HG03097 (cell line): Measurements from ENCODE around the gene FAM120A.
A peak's percentile ranks its signal among the peaks of the same experiment; 100 is the strongest.

ENCODE experiments used
- ATAC-seq: cut with Tn5 transposase; IDR thresholded peaks from one replicate; pipeline ENCODE4 v1.9.1; 2021; ENCODE audit not compliant: unreplicated experiment, low FRiP score

FAM120A gene

DNA sequence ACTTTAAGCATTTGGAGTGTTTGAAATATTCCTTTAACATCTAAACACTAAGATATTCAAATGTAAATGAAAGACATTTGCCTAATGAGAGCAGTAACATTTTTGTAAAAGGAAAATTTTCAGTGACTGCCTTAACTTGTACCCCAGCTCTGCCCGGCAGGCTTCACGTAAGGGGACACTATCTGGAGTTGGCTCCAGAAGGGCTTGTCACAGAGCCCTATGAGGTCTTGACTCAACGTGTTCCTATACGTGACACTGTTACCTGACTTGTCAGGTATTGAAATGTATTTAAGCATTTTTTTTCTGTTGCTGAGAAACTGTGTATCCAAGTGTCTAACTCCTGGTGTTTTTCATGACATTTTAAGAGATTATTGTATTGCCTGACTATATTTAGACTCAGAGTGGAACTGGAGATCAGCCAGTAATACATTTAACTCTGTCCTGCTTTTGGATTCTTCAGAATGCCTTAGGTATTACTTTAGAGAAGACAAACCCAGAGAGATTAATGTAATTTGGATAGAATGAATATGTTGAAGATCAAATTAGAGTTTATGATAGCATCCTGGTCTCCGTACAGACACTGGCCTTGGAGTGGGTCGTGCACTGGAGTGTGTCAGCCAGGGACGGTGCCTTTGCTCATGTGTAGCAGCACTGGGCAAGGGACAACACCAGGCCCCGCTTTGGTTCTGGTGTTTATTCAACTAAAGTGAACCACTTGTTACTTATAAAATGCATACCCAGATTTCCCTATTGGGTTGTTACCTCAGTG lies 90.3 kb downstream of the FAM120A start:
- no peak for ATAC-seq

DNA sequence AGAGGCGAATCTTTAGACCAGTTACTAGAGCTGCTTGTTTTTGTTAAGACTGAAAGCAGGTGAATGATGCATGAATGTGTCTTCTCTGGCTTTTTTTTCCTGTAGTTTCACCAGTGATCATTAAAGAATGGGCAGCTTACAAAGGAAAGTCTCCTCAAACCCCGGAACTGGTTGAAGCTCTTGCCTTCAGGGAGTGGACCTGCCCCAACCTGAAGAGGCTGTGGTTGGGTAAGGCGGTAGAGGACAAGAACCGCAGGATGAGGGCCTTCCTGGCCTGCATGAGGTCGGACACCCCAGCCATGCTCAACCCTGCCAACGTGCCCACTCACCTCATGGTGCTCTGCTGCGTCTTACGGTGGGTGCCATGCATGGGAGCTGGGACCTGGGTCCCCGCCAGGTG lies 91.6 kb downstream of the FAM120A start:
- no peak for ATAC-seq

- no peak for ATAC-seq
Measured at GRCh38 chr9:93546356-93546755, 94.9 kb downstream of the FAM120A start.

DNA sequence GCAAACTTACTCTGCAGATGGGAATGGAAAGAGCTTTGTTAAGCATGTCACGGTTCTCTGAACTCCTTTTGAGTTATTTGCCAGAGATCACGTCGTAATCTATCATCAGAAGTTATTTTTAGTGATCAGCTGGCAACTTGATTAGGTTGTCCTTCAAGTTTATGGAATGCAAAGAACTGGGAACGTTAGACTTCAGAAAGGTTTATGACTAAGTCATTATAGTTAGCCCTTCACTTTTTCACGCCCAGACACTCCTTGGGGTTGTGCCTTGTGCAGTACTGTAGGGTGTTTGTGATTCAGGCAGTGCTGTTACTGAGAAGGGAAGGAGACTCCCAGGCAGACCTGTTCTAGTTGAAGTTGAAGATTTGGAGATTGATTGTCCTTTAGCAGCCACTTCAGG lies 98.1 kb downstream of the FAM120A start:
- no peak for ATAC-seq

GRCh38 chr9:93552923-93553322 lies 101.4 kb downstream of the FAM120A start:
- no peak for ATAC-seq

DNA sequence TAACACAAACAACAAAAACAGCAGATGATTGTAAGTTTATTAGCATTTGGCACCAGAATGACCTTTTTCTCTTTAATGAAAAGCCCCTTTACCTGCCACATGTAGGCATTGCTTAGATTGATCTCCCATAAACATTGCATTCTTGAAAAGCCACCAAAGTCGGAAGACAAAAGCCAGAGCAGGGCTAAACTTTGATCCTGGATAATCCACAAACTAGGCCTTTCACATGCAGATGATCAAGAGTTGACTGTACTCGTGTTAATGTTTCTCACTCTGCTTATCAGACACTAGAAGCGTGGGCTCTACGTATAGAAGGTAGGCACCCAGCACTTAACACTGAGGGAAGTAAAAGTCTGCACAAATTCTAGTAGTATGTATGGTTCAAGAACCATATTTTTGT lies 103.9 kb downstream of the FAM120A start:
- no peak for ATAC-seq

- ATAC-seq = no peak
Measured at GRCh38 chr9:93557366-93558137, 106.1 kb downstream of the FAM120A start.

DNA sequence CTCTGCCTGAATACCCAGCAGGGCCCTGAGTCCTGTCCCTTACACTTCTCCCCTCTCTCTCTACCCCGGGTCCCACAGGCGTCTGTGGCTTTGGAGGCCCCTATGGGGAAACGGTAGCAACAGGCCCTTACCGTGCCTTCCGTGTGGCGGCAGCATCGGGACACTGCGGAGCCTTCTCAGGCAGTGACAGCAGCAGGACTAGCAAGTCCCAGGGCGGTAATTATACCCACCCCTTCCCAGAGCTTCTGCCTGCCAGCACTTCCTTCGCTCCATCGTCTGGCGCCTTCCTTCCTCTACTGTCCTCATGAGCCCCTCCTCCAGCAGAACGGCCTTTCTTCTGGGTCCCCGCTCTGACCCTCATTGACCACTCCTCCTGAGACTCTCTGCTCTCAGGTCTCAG lies 107.0 kb downstream of the FAM120A start:
- ATAC-seq = no peak

DNA sequence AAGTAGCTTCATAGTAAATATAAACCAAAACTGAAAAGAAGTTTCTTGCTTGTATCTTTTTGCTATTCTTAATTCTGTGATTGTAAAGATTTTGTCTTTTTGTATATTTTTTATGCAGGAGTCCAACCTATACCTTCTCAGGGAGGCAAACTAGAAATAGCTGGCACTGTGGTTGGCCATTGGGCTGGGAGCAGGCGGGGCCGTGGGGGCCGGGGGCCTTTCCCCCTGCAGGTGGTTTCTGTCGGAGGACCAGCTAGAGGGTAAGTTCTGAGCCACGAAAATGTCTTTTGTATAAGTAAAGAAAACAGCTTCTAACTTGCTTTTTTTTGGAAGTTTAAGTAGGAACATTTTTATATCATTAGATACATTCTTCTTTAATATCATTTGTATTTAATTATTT lies 109.5 kb downstream of the FAM120A start:
- no peak for ATAC-seq

DNA sequence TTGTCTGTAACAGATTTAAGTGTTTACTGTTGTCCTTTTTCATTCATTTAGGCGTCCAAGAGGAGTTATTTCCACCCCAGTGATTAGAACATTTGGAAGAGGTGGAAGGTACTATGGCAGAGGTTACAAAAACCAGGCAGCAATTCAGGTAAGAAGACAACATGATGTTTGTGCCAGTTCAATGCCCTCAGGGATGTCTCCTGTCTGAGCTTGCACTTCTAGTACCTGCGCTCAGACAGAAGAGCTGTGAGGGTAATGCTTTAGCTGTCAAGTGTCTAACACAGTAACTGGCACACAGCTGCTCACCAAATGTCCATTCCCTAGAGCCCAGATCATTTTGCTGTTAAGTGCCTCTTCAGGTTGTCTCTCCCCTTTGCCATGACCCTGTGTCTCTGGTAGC lies 110.7 kb downstream of the FAM120A start:
- no peak for ATAC-seq

DNA sequence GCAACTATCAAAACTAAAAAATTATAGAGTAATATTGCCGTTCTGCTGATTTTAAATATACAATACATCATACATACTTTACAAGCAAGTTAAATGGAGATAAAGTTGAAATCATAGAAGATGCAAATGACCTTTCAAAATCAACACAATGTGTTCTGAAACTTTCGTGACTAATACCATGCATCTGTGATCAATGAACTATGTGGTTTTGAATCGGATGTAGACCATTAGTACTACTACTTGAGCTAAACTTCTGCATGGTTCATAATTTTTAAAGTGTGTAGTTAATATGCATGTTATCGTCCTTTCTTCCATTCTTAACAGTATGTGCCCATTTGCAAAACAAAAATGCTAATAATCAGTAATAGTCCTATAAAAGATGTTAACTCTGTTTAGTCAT lies 113.6 kb downstream of the FAM120A start:
- no peak for ATAC-seq

DNA sequence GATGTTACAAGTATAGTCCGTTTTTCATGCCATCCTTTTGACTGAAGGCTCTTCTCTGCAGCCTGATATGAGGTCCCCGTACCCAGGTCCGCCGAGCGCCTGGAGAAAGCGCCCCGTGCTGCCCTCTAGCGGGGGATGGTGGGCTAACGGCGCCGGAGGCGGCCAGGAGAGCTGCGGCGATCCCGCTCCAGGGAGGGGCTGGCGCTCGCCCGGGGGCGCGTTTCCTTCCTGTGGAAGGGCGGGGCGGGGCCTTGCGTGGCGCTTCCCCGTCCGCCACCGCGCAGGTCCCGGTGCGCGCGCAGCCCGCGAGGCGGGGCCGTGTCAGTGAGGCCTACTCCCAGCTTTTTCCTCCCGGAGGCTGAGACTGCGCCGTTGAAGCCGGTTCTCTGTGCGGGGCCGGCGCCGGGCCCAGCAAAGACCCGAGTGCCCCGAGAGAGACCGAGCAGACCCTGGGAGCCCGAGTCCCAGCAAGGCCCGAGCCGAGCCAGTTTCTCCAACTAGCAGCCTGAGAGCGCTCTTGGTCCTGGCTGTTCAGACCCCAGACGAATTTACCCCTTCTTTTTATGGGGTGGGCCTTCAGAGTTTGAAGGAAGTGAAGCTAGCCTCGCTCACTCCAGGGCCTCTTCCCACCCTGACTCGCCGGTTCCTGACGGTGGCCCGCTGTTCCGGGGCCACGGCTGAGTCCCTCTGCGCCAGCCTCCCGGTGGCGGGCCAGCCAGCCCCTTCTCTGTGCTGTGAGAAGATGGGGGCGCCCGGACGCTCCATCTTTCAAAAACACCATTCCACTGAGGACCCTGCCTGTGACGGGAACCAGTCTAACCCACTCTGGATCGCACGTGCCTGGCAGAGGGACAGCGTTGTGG lies 115.2 kb downstream of the FAM120A start:
- peak; percentile 85 for ATAC-seq

DNA sequence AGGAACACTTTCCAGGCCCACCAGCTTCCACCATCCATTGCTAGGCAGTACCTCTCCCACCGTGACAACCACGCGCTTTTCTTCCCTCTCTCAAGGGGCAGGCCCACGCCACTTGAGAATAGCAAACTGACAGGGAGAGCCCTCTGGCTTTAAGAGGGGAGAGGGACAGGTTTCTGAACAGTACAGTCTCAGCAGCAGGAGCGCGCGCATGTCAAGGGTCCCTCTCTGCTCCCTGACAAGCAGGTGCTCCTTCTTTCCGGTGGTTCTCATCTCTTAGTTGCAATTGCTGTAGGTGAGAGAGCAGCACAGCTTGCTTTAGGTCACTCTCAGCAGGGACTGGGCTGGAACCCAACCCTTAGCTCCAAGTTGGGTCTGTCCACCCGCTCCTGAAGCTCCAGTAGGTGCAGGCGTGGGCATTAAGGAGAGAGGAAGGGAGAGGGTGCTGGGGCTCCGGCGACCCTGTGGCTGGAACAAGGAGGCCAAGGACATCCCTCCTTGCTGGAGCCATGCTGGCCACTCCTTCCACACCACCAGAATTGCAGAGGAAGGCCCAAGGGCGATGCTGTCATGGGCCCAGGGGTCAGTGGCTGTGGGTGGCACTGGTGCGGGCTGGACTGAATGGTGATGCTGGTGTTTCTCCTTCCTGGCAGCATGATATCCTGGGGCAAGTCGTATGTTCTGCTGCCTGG lies 115.9 kb downstream of the FAM120A start:
- ATAC-seq = no peak

GRCh38 chr9:93568169-93568568 lies 116.7 kb downstream of the FAM120A start:
- no peak for ATAC-seq

GRCh38 chr9:93569621-93570174 lies 118.2 kb downstream of the FAM120A start:
- ATAC-seq = no peak

DNA sequence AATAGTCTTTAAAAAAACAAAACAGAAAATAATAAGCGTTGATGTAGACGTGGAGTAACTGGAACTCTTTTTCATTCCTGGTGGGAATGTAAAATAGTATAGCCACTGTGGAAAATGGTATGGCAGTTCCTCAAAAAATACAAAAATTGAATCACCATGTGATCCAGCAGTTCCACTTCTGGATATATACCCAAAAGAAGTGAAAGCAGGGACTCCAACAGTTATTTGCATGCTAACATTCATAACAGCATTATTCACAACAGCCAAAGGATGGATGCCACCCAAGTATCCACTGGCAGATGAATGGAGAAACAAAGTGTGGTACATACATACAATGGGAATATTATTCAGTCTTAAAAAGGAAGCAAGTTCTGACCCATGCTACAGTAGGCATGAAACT lies 120.7 kb downstream of the FAM120A start:
- no peak for ATAC-seq

DNA sequence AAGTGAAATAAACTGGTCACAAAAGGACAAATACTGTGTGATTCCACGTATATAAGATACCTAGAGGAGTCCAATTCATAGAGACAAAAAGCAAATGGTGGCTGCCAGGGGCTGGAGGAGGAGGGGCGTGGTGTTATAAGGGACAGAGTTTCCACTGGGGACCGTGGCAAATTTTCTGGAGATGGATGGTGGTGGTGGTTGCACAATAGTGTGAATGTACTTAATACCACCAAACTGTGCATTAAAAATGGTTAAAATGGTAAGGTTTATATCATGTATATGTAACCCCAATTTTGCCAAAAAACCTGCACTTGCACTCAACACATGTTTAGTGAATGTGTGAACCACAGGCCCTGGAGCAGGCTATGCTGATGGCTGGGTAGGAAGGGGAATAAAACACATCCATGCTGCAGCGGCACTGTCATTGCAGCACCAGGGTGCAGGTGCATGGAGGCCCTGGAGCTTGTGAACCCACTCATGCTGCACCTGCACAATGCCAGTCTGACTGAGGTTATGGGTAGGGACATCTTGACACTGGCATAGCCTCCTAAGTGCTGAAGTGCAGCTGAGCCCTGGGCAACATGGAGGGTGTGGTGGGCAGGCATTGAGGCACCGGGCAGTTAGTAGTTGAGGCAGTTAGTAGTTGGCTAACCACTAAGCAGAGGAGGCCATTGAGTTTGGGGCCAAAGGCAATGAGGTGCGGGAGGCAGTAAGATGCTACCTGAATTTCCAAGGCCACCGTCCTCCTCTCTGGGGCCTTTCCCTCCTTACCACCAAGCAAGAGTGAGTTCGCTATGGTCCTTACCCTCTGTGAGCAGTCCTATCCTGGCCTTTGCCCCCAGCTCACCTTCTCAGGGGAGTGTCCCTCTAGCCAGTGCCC lies 121.4 kb downstream of the FAM120A start:
- ATAC-seq = no peak

GRCh38 chr9:93573516-93573828 lies 122.0 kb downstream of the FAM120A start:
- ATAC-seq = no peak

GRCh38 chr9:93574091-93574899 lies 122.8 kb downstream of the FAM120A start:
- no peak for ATAC-seq
